SK-N-MC (cell line): ENCODE results near the gene NUBPL.

Experiments
- DNase-seq: peaks from one replicate; pipeline ENCODE4 v3.0.0-alpha.2; 2011; ENCODE audit warnings: low read depth, low spot score
- H3K27ac ChIP-seq: fragments of 200-600 bp; sonication (generic); 2 replicates; pipeline ENCODE4 v1.5.1; 2016; ENCODE audit warnings: mixed run types
- H3K36me3 ChIP-seq: fragments of 200-600 bp; sonication (generic); 2 replicates; pipeline ENCODE4 v1.6.1; 2017; ENCODE audit warnings: antibody characterized with exemption, low read length, mixed read lengths; ENCODE audit not compliant: insufficient read depth
- H3K4me3 ChIP-seq: fragments of 200-600 bp; sonication (generic); 2 replicates; pipeline ENCODE4 v1.5.1; 2016
- H3K9ac ChIP-seq: fragments of 200-600 bp; sonication (generic); 2 replicates; pipeline ENCODE4 v1.8.0; 2017; ENCODE audit warnings: mixed run types, mixed read lengths; ENCODE audit not compliant: insufficient read length
- H3K9me3 ChIP-seq: fragments of 200-600 bp; sonication (generic); 2 replicates; pipeline ENCODE4 v1.6.1; 2017; ENCODE audit warnings: low read depth, mild to moderate bottlenecking, antibody characterized with exemption, low read length, moderate library complexity, mixed read lengths
- EZH2 ChIP-seq: fragments of 200-600 bp; sonication (generic); IDR thresholded peaks from one replicate; pipeline ENCODE4 v1.6.1; 2017; ENCODE audit warnings: antibody characterized with exemption
- FOXP2 ChIP-seq: optimal IDR thresholded peaks from 2 replicates; pipeline ENCODE3; 2011; ENCODE audit warnings: mild to moderate bottlenecking, moderate library complexity; ENCODE audit not compliant: insufficient read depth; ENCODE audit errors: extremely low read length, control extremely low read depth
- POLR2AphosphoS5 ChIP-seq: IDR thresholded peaks from 2 replicates; pipeline ENCODE4 v1.6.1; 2012; ENCODE audit warnings: mild to moderate bottlenecking, low read depth, low read length, borderline replicate concordance

NUBPL gene

DNA sequence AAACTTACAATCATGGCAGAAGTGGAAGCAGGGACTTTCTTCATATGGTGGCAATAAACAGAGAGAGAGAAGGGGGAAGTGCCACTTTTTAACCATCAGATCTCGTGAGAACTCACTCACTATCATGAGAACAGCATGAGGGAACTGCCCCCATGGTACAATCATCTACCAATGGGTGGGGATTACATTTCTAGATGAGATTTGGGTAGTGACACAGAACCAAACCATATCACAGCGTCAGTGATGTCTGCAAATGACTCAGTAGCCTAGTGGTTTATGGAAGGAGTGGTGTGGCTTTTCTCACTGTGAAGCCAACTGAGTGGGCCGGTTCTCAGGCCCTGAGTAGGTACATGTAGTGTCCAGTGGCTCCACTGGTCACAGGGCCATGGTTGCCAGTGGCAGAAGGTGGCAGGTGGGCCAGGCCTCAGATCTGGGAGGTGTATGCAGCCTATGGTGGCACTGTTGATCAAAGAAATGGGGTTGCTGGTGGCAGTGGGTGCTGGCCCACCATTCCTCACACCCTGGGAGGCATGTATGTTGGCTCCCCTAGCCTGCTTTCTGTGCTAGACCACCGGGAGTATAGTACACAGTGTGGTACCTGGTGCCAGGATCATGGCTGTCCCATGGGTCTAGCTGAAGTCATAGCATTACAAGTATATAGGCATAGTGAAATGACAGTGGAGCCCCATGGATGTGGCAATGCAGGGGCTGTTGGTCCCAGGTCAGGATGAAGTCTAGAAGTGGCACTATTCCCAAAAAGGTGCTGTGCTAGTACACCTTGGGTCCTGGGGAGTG, 191.9 kb downstream of the NUBPL start:
- no peak for DNase-seq
- H3K36me3 ChIP-seq: no peaks in the 10 kb centered on the region
- TF ChIP-seq EZH2: no peak
- TF ChIP-seq POLR2AphosphoS5: no peak
- TF ChIP-seq FOXP2: no peak
- no peak overlapping the region for H3K27ac ChIP-seq
- no peaks in the 10 kb centered on the region; the same call in 1 of the 2 replicates for H3K9me3 ChIP-seq
- H3K4me3 ChIP-seq: no peak overlapping the region
- H3K9ac ChIP-seq: no peak overlapping the region

DNA sequence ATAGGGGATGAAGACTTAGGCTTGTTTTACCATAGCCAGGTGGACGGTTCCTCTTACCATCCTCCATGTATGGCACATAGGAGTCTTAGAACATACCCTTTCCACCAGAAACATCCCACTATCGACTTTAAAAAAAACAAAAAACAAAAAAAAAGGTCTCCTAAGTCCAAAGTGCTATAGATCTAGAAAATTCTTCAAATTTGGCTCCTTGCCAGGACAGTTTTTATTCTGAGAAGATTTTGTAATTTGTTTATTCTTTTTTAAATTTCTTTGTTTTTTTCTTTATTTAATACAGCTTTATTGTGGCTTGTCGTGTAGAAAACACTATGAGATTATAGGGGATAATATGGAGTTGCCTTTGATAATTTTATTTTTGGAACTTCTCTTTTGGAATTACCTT, 197.7 kb downstream of the NUBPL start:
- H3K36me3 ChIP-seq: no peaks in the 10 kb centered on the region
- no peak overlapping the region for H3K4me3 ChIP-seq
- no peak overlapping the region for H3K27ac ChIP-seq
- no peak overlapping the region for H3K9ac ChIP-seq
- H3K9me3 ChIP-seq: no peaks in the 10 kb centered on the region
- TF ChIP-seq FOXP2 (no peak), POLR2AphosphoS5 (no peak), EZH2 (no peak)
- DNase-seq: no peak

DNA sequence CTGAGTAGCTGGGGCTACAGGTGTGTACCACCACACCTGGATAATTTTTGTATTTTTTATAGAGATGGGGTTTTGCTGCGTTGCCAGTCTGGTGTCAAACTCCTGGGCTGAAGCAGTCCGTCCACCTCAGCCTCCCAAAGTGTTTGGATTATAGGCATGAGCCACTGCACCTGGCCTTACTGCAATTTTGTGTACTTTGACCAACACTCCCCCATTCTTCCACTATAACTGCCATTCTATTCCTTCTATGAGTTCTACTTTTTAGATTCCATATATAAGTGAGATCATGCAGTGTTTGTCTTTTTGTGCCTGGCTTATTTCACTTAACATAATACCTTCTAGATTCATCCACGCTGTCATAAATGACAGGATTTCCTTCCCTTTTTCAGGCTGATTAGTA, 199.1 kb downstream of the NUBPL start:
- Histone ChIP-seq H3K27ac (no peak overlapping the region), H3K9me3 (no peaks in the 10 kb centered on the region), H3K4me3 (no peak overlapping the region), H3K9ac (no peak overlapping the region), H3K36me3 (no peaks in the 10 kb centered on the region)
- DNase-seq: no peak
- TF ChIP-seq POLR2AphosphoS5 (no peak), FOXP2 (no peak), EZH2 (no peak)

- no peaks in the 10 kb centered on the region for H3K9me3 ChIP-seq
- H3K36me3 ChIP-seq: no peaks in the 10 kb centered on the region
- TF ChIP-seq FOXP2 (no peak), EZH2 (no peak), POLR2AphosphoS5 (no peak)
- no peak overlapping the region for H3K4me3 ChIP-seq
- H3K9ac ChIP-seq: no peak overlapping the region
- no peak for DNase-seq
- H3K27ac ChIP-seq: no peak overlapping the region
These were observed 200.1 kb downstream of the NUBPL start for GRCh38 chr14:31761325-31761724.

DNA sequence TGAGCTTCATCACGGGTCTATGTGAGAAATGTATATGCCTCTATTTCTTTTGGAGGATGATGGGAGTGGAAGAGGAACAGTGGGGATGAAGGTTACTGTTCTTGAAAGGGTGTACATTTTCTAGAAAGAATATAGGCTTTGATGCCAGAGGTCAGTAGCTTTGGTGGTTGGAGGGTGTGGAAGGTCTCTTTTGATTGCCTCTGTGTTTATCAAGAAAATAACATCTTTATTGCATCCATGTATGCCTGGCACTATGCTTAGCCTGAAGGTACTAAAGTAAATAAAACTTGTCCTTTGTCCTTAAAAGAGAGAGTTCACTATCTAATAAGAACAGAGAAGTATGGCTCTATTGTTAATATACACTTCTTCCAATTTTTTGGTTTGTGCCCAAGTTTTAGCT, 201.8 kb downstream of the NUBPL start:
- no peak for DNase-seq
- Histone ChIP-seq H3K27ac (no peak overlapping the region), H3K4me3 (no peak overlapping the region), H3K9me3 (no peaks in the 10 kb centered on the region), H3K9ac (no peak overlapping the region), H3K36me3 (no peaks in the 10 kb centered on the region)
- no peak for TF ChIP-seq EZH2
- no peak for TF ChIP-seq FOXP2
- no peak for TF ChIP-seq POLR2AphosphoS5

DNA sequence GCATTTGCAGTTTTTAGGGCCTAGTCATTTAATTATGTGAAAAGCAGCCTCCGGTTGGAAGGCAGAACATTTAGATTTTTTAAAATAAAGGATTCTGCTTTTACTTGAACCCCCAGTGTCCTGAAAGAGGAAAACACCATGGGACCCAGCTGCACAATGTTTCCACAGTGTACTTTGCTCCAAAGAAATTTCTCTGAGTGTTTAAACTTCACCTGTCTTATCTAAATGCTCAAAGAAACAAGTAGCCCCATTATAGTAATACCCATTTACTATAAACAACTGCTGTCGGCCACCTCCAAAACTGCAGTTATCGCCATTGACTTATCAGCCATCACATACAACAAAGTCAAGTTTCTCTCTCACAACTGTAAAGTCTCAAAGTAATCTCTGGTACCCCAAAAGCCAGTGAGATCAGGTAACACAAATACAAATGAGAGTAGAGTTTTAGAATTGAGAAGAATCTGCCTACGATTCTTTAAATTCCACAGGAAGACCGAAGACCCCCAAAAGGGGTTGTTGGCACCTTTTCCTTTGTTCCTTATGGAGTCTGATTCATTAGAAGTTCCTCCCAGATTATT, 205.2 kb downstream of the NUBPL start:
- no peak for TF ChIP-seq FOXP2
- TF ChIP-seq EZH2: no peak
- TF ChIP-seq POLR2AphosphoS5: no peak
- H3K36me3 ChIP-seq: no peaks in the 10 kb centered on the region
- DNase-seq: no peak
- no peak overlapping the region for H3K27ac ChIP-seq
- no peak overlapping the region for H3K9ac ChIP-seq
- no peak overlapping the region for H3K4me3 ChIP-seq
- no peaks in the 10 kb centered on the region for H3K9me3 ChIP-seq

- H3K9me3 ChIP-seq: no peaks in the 10 kb centered on the region
- no peak for DNase-seq
- no peak overlapping the region for H3K27ac ChIP-seq
- no peak for TF ChIP-seq POLR2AphosphoS5
- TF ChIP-seq EZH2: no peak
- no peak for TF ChIP-seq FOXP2
- no peaks in the 10 kb centered on the region for H3K36me3 ChIP-seq
- H3K4me3 ChIP-seq: no peak overlapping the region
- H3K9ac ChIP-seq: no peak overlapping the region
These were observed 207.2 kb downstream of the NUBPL start for GRCh38 chr14:31768355-31768754.

DNA sequence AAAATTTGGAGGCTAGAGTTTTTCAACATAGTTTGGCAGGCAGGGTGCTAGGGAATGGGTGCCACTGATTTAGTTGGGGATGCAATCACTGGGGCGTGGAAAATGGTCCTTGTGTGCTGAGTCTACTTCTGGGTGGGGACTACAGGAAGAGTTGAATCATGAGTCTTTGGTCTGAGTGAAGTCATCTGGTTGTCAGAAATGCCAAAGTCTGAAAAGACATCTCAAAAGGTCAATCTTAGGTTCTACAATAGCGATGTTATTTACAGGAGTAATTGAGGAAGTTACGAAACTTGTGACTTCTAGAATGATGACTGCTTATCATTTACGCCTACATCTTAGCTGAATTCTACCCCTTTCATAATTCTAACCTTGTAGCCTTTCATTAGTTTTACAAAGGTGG, 209.1 kb downstream of the NUBPL start:
- no peak for TF ChIP-seq FOXP2
- TF ChIP-seq POLR2AphosphoS5: no peak
- no peak for TF ChIP-seq EZH2
- Histone ChIP-seq H3K9me3 (no peaks in the 10 kb centered on the region), H3K27ac (no peak overlapping the region), H3K9ac (no peak overlapping the region), H3K4me3 (no peak overlapping the region), H3K36me3 (no peaks in the 10 kb centered on the region)
- no peak for DNase-seq
